T-helper 1 cell treated with Interleukin-12 subunit alpha and Interleukin-12 subunit beta and Interleukin-4 antibody, amounts not matched to agents 30 ng/mL and 1 ng/mL, for 36 hours (primary cell): ENCODE measurements around the gene TMCC3. TPM values are rescaled to one million over a fixed set of nuclear protein-coding genes. Genes with fewer than 3 reads are reported as not detected.

Experiments used
- intact Hi-C: fragments of 100-400 bp; cut with micrococcal nuclease; formaldehyde crosslinking; loops from one replicate; pipeline ENCODE4 v1.15.1; 2024
- total RNA-seq: library from RNA; stranded (reverse); gene quantifications from 2 replicates; pipeline ENCODE4 v1.2.3, GENCODE V29; 2022

The TMCC3 gene
- total RNA-seq, 1 donor from 2014 or later, result 0.12 TPM

- intact Hi-C loops, result no loop called here
These were observed 114.8 kb downstream of the TMCC3 start for GRCh38 chr12:94535510-94535921.

GRCh38 chr12:94534774-94535509 is 115.4 kb downstream of the TMCC3 start:
- intact Hi-C loops, result no loop called here

DNA sequence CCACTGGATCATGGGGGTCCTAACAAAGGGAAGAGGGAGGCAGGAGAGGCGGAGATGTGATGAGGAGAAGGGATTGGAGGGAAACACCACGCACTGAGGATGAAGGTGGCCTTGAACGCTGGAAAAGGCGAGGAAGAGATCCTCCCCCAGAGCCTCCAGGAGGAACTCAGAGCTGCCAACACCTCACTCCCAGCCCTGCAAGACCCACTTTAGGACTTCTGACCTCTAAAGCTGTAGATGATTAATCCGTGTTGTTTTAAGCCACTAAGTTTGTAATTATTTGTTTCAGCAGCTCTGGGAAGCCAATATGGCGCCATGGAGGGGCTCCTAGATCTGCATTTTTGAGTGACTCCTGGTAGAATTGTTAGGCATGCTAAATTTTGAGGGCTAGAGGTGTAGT is 116.1 kb downstream of the TMCC3 start:
- intact Hi-C loops, result no loop called here

DNA sequence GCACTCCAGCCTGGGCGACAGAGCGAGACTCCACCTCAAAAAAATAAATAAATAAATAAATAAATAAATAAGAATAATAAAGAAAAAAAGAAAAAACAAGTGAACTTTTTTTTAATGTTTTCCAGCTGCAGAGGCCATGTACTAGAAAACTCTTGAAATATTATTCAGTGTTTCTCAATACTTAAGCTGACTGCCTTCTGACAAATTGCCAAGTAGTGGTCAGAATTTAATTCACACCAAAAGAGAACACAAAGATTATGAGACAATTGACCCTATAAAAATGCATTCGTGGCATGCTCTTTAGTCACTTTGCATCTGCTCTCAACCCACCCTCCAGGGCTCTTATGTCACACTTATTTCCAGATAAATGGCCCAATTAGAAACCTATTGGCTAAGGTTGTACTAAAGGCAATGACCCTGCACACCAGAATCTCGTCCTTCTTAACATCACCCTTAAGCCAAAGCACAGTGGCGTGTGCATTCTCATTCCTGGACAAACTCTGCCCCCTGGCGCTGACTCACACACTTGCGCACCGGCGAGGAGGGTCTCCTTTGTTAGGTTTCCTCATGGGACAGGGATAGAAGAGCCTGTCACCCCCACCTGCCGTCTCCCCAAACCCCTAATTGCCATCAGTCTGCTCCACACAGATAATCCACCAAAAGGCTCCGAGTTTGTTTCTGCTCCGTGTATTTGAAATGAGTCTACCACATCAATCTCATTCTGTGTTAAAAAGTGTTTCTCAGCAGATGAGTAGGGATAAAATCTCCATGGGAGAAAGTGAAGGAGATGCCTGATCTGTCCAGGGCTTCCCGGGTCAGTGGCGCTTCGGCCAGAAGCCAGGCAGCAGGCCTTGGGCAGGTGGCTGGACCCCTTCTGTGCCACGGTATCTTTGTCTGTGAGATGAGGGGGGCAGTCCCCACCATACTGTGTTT is 117.6 kb downstream of the TMCC3 start:
- intact Hi-C loops, result loop anchor here (1.0 to 2.0 kb wide), 12 partner anchors 74 to 1030 kb away; partner anchors contain the start of gene CEP83

DNA sequence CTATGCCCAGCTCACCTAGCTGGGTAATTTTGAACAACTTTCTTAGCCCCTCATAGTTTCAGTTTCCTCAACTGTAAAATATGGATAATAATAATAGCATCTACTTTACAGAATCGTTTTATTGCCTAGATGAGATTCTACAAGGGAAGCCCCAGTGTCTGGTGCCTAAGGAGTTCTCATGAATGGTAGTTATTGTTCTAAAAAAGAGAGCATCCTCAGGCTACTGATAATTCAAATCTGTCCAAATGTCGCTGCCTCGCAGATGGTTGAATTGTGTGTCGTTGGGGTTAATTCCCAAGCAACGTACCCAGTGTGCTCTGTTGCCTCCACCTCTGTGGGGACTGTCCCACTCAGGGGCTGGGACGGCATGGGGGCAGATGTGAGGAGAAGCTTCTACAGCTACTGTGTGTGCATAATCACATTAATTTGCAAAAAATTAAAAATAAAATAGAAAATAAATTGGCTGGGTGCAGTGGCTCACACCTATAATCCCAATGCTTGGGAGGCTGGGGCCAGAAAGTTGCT is 119.1 kb downstream of the TMCC3 start:
- intact Hi-C loops, result no loop called here

- intact Hi-C loops, result no loop called here
These were observed 124.4 kb downstream of the TMCC3 start for GRCh38 chr12:94525951-94526350.

Other genes starting within 250 kb of the TMCC3 start
- 17.4 and 23.5 TPM in 2 replicates for gene CEP83, start 190.7 kb downstream of the TMCC3 start, total RNA-seq